ENCODE measurements around the gene TIGD2. TPM values are rescaled to one million over a fixed set of nuclear protein-coding genes. Genes with fewer than 3 reads are reported as not detected.

The TIGD2 gene
- total RNA-seq, result 7.1 and 9.8 TPM in 2 replicates

GRCh38 chr4:89110986-89111832 is at the start of gene TIGD2:
TSS of gene TIGD2 (plus strand) at chr4:89111533. CDS start at chr4:89112975, 1,442 bp downstream.

Small RNA genes lying within 50 kb of the gene (small RNA-seq; reads per million reads assigned to genes)
- not detected for gene RNU6-907P

Other genes starting within 250 kb of the TIGD2 start
- 5.3 and 6.7 TPM in 2 replicates for gene FAM13A, start 54.3 kb upstream of the TIGD2 start, total RNA-seq
- under 0.01 TPM in 1 of 2 replicates, not detected in the other for gene GPRIN3, start 196.3 kb downstream of the TIGD2 start, total RNA-seq